ENCODE results near the gene SMIM26.
A peak's percentile ranks its signal among the peaks of the same experiment; 100 is the strongest.
"Not testable (repeated sequence)": the region's sequence is repeated elsewhere in the genome, so short reads cannot be mapped to it uniquely, and the experiment has no call there.

The SMIM26 gene, protein sequence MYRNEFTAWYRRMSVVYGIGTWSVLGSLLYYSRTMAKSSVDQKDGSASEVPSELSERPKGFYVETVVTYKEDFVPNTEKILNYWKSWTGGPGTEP

DNA sequence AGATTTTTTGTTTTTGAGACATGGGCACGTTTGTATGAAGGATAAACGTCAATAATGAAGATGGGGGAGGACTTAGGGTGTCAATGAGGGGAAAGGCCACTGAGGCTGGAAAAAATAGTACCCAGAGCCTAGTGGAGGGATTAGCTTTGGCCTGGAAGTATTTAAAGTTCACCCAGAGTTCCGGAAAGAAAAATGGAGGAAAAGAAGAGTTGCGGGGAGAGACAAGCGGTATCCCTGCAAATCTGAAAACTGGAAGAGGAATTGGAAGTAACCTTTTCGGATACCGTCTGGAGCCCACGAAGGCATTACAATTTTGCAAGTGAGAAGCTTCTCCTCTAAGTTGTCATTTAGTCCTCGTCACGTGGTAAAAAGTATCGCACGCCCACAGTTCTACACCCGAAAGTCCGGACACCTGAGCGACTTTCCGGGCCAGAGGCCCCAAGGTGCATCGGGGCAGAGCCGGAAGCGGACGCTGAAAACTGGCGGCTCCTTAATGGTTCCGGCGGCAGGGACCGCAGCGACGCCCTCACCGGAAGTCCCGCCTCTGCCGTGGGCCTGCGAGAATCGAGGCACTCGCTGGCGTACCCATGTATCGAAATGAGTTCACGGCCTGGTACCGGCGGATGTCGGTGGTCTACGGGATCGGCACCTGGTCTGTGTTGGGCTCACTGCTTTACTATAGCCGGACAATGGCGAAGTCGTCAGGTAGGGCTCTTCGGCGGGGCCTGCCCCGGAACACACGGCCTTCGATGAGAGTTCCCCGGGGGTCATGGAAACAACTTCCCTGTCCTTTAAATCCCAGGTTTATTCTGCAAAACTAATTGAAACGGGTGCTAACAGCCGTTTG lies at the start of gene SMIM26:
SMIM26 (plus strand) TSS at position 541 of the 847 bp plus-strand sequence; CDS start at position 588, 47 bp downstream.
- peaks cover 24% of the 10 kb centered on the region for H3K4me1 Mint-ChIP-seq
- CTCF ChIA-PET = no interaction called here
- no peaks in the 10 kb centered on the region for H3K9me3 Mint-ChIP-seq
- peak; percentile 96 for DNase-seq
- H3K36me3 Mint-ChIP-seq = peaks cover 36% of the 10 kb centered on the region
- peak within 1 kb of the TSS; percentile 83 for H3K4me3 Mint-ChIP-seq
- no peaks in the 10 kb centered on the region for H3K27me3 Mint-ChIP-seq
- peak within 1 kb of the TSS; percentile 90 for H3K27ac Mint-ChIP-seq

DNA sequence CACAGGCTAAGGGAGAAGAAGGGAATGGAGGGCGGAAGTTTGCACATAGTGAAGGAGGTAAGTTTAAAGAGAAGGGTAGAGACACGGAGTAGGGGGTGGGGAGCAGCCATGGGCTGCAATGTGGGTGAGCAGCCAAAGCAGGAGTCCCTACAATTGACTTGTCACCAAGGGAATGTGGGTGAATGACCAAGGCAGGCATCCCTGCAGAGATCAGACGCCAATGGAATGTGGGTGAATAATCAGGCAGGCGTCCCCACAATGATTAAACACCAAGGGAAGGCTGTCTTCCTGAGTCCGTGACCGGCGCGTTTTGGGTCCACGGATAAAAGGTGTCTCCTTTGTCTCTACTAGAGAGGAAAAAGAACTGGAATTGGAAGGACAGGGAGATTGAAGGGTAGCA lies 45.2 kb upstream of the SMIM26 start:
- H3K4me3 Mint-ChIP-seq, H3K27ac Mint-ChIP-seq, CTCF ChIA-PET, H3K27me3 Mint-ChIP-seq, DNase-seq, H3K4me1 Mint-ChIP-seq, H3K9me3 Mint-ChIP-seq: not testable (repeated sequence)
- peaks cover 20% of the 10 kb centered on the region for H3K36me3 Mint-ChIP-seq

DNA sequence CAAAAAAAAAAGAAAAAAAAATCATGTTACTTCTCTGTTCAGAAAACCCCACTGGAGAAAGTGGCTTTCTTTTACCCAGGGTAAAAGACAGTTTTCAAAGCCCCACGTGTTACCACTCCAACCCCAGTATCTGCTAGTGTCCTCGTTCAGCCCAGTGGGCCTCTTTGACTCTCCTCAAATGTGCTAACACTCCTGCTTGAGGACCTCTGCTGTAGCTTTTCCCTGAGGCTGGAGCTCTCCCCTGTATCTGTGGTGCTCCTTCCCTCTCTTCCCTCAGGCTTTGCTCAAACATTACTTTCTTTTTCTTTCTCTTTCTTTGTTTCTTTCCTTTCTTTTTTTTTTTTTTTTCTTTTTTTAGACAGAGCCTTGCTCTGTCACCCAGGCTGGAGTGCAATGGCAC lies 44.2 kb upstream of the SMIM26 start:
- no peaks in the 10 kb centered on the region for H3K4me1 Mint-ChIP-seq
- H3K36me3 Mint-ChIP-seq = peaks cover 24% of the 10 kb centered on the region
- H3K4me3 Mint-ChIP-seq = no peak overlapping the region
- DNase-seq = no peak
- no peaks in the 10 kb centered on the region for H3K27me3 Mint-ChIP-seq
- H3K9me3 Mint-ChIP-seq = no peaks in the 10 kb centered on the region
- CTCF ChIA-PET = no interaction called here
- no peak overlapping the region for H3K27ac Mint-ChIP-seq

DNA sequence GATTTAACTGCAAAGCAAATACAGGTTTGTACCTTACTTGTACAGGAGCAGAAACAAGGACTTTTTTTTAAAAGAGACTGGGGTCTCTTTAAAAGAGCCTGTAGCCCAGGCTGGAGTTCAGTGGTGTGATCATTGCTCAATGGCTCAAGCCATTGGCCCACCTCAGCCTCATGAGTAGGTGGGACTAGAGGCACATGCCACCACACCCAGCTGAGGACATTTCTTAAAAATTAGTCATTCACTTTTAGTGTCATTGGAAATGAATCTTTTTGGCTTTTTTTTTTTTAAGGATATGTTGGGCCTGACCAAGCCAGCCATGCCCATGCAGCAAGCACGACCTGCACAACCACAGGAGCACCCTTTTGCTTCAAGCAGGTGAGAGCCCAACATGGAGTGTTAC lies 42.6 kb upstream of the SMIM26 start:
- DNase-seq = no peak
- Mint-ChIP-seq H3K9me3 (no peaks in the 10 kb centered on the region), H3K27me3 (no peaks in the 10 kb centered on the region), H3K4me1 (no peaks in the 10 kb centered on the region), H3K4me3 (no peak overlapping the region), H3K27ac (no peak overlapping the region), H3K36me3 (peaks cover 37% of the 10 kb centered on the region)
- CTCF ChIA-PET = interaction anchor here (1.0 kb wide), 1 partner anchor 10 kb away, joined by 3 read pairs; no protein-coding TSS in a partner anchor

DNA sequence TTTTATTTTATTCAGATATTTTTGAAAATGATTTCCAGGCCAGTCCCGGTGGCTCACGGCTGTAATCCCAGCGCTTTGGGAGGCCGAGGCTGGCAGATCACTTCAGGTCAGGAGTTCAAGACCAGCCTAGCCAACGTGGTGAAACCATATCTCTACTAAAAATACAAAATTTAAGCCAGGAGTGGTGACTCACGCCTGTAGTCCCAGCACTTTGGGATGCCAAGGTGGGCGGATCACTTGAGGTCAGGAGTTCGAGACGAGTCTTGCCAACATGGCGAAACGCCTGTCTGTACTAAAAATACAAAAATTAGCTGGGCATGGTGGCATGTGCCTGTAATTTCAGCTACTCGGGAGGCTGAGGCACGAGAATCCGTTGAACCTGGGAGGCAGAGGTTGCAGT lies 40.5 kb upstream of the SMIM26 start:
- H3K9me3 Mint-ChIP-seq, H3K4me3 Mint-ChIP-seq, H3K27me3 Mint-ChIP-seq, H3K27ac Mint-ChIP-seq, H3K4me1 Mint-ChIP-seq, CTCF ChIA-PET, DNase-seq: not testable (repeated sequence)
- H3K36me3 Mint-ChIP-seq = peaks cover 52% of the 10 kb centered on the region

DNA sequence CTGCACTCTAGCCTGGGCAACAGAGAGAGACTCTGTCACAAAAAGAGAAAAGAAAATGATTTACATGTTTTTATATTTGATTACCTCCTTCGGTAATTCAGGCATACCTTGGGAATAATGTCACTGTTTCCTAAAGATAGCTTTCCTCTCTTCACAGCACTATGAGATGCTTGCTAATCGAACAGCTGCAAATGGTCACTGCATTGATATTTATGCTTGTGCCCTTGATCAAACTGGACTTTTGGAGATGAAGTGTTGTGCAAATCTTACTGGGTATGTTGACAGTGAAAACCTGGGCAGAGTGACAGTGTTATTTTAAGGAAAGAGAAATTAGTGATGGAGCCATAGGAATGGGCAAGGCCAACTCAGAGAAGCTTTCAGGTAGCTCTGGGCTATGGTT lies 39.9 kb upstream of the SMIM26 start:
- no peaks in the 10 kb centered on the region for H3K9me3 Mint-ChIP-seq
- no peaks in the 10 kb centered on the region for H3K4me1 Mint-ChIP-seq
- no peak for DNase-seq
- no peaks in the 10 kb centered on the region for H3K27me3 Mint-ChIP-seq
- CTCF ChIA-PET = no interaction called here
- H3K27ac Mint-ChIP-seq = no peak overlapping the region
- H3K36me3 Mint-ChIP-seq = peaks cover 58% of the 10 kb centered on the region
- H3K4me3 Mint-ChIP-seq = no peak overlapping the region

DNA sequence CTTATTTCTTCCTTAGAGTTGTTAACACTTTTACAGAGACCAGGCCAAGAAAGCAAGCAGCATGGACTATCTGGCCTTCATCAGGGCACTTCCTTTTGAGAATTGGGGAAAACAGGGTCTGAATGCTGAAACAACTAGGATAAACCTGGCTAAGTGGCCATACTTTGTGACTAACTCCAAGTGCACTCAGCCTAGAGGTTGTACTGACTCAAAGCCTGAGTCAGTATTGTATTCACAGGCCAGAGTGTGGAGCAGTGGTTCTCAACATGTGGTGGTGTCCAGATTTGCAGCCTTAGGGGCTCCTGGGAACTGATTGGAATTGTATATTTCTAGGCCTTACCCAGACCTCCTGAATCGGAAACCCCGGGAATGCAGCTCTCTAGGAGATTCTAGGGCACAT lies 39.4 kb upstream of the SMIM26 start:
- Mint-ChIP-seq H3K27me3 (no peaks in the 10 kb centered on the region), H3K27ac (no peak overlapping the region), H3K9me3 (no peaks in the 10 kb centered on the region), H3K4me3 (no peak overlapping the region), H3K4me1 (no peaks in the 10 kb centered on the region), H3K36me3 (peaks cover 63% of the 10 kb centered on the region)
- no peak for DNase-seq
- CTCF ChIA-PET = no interaction called here

DNA sequence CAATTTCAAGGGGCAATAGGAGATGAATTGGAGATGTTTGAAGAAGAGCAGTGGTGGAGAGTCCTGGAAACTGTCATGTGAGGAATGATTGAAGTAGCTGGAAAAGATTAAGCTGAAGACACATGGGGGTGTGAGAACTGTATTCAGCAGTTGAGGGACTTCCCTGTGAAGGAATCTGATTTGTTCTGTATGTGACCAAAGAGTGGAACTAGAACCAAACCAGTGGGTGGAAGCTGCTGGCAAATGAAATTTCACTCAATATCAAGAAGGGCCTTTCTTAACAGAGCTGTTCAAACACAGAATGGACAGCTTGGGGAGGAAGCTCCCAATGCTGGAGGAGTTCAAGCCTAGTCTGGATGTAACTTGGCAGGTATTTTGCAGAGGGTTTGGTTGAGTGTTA lies 38.2 kb upstream of the SMIM26 start:
- no peak for DNase-seq
- Mint-ChIP-seq H3K27ac (no peak overlapping the region), H3K27me3 (no peaks in the 10 kb centered on the region), H3K36me3 (peaks cover 67% of the 10 kb centered on the region), H3K4me1 (no peaks in the 10 kb centered on the region), H3K4me3 (no peak overlapping the region), H3K9me3 (no peaks in the 10 kb centered on the region)
- CTCF ChIA-PET = no interaction called here

DNA sequence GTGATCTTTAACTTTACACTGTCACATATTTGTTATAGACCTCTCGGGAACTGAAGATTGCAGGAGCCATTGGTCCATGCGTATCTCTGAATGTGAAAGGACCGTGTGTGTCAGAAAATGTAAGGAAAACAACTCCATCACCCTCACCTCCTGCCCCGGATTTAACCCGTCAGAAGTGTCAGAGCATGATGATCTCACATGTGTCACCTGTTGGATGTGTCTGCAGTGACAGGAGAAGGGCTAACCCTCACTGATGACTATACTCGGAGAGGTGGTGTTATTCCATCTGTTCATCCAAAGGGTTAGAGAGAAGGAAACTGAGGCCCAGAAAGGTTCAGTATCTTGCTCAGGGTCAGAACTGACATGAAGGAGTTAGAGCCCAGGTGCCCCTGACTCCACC lies 34.6 kb upstream of the SMIM26 start:
- Mint-ChIP-seq H3K36me3 (peaks cover 74% of the 10 kb centered on the region), H3K4me1 (no peaks in the 10 kb centered on the region), H3K27me3 (no peaks in the 10 kb centered on the region), H3K9me3 (no peaks in the 10 kb centered on the region), H3K27ac (no peak overlapping the region), H3K4me3 (no peak overlapping the region)
- DNase-seq = no peak
- CTCF ChIA-PET = no interaction called here

DNA sequence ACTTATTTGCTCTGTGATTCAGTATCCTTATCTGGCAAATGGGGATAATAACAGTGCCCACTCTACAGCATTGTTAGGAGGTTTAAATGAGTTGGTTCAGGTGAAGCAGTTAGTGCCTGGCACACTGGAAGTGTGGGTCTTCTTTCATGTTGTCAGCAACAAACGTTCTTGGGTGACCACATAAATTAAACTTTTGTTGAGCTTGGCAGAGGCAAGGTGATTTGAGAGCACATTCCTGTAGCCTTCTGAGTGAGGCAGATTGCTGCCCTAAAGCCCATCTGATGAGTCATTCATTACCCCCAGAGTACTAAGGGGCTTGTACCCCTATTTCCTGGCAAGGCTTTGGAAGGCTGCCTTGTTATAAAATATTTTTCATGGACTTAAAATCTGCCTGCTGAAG lies 33.7 kb upstream of the SMIM26 start:
- Mint-ChIP-seq H3K4me3 (no peak overlapping the region), H3K36me3 (peaks cover 72% of the 10 kb centered on the region), H3K27ac (no peak overlapping the region), H3K9me3 (no peaks in the 10 kb centered on the region), H3K4me1 (no peaks in the 10 kb centered on the region), H3K27me3 (no peaks in the 10 kb centered on the region)
- no peak for DNase-seq
- CTCF ChIA-PET = no interaction called here

DNA sequence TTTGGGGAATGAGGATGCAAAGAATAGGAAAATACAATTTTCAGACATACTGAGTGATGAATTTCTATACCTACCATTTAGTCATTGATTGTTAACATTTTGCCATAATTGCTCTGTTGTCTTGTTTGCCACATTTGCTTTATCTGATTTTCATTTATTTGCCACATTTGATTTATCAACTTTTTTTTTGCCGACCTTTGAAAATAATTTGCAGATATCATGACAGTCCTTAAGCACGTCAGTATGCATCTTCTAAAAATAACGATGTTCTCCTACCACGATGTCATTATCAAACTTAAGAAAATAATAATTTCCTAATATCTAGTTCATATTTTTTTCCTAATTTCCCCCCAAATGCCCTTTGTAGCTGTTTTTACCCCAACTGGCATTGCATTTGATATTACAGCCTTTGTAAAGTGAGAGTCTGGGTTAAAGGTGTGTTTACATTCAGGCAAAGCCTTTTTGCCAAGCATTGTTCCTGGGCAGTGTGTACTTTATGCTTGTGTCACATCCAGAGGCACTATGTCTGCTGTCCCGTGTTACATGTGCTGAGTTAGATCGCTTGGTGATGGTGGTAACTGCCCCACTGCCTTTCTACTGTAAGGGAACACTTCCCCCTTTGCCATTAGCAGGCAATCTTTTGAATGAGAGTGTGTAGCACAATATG lies 33.1 kb upstream of the SMIM26 start:
- Mint-ChIP-seq H3K27ac (no peak overlapping the region), H3K27me3 (no peaks in the 10 kb centered on the region), H3K36me3 (peaks cover 67% of the 10 kb centered on the region), H3K4me1 (no peaks in the 10 kb centered on the region), H3K4me3 (no peak overlapping the region), H3K9me3 (no peaks in the 10 kb centered on the region)
- CTCF ChIA-PET = no interaction called here
- no peak for DNase-seq

DNA sequence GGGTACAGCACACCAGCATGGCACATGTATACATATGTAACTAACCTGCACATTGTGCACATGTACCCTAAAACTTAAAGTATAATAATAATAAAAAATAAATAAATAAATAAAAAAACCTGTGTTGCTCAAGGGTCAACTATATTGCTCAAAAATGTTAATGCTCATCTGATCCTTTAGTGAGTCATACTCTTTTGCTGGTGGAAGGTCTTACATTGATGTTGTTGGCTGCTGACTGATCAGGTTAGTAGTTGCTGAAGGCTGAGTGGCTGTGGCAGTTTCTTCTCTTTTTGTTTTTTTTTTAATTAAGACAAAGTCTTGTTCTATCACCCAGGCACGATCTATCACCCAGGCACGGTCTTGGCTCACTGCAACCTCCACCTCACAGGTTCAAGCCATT lies 29.6 kb upstream of the SMIM26 start:
- no peak for DNase-seq
- Mint-ChIP-seq H3K4me1 (no peaks in the 10 kb centered on the region), H3K27me3 (no peaks in the 10 kb centered on the region), H3K36me3 (peaks cover 55% of the 10 kb centered on the region), H3K27ac (no peak overlapping the region), H3K9me3 (no peaks in the 10 kb centered on the region), H3K4me3 (no peak overlapping the region)
- CTCF ChIA-PET = interaction anchor here (0.6 kb wide), 1 partner anchor 64 kb away, joined by 3 read pairs; no protein-coding TSS in a partner anchor

DNA sequence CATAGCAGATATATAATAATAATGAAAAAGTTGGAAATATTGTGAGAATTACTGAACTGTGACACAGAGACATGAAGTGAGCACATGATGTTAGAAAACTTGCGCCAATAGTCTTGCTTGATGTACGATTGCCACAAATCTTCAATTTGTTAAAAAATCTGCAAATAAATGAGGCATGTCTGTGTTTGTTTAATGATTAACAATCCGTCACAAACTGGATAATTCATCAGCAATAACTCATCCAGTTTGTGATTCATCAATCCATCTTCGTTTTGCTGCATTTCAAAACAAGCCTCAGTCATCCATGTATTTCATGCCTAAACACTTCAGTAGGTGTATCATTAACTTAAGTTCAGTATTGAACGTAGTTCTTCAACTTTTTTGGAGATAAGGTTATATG lies 25.5 kb upstream of the SMIM26 start:
- H3K36me3 Mint-ChIP-seq = peaks cover 53% of the 10 kb centered on the region
- no peak for DNase-seq

DNA sequence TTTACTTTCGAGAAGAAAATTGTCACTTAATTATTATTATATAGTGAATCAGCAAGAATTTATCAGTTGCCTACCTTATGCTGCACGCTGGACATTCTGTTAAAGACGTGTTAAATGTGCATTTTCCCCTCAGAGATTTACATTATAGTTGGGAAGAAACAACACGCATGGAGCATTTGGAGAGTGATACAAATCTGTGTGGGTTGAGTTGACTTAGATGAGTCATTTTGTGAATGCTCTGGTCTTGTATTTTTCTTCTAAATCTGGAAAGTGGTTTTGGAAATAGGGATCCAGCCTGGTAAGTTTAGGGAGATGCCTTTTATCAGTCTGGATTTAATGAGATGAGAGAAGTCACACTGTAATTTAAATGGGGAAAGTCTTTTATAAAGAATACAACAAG lies 24.0 kb upstream of the SMIM26 start:
- no peak overlapping the region for H3K4me3 Mint-ChIP-seq
- H3K27ac Mint-ChIP-seq = no peak overlapping the region
- H3K36me3 Mint-ChIP-seq = peaks cover 46% of the 10 kb centered on the region
- no peak for DNase-seq
- H3K9me3 Mint-ChIP-seq = no peaks in the 10 kb centered on the region
- H3K4me1 Mint-ChIP-seq = no peaks in the 10 kb centered on the region
- no peaks in the 10 kb centered on the region for H3K27me3 Mint-ChIP-seq
- CTCF ChIA-PET = no interaction called here

More for the DNA sequence above, 25.5 kb upstream of the SMIM26 start:
- Mint-ChIP-seq H3K27me3 (no peaks in the 10 kb centered on the region), H3K4me1 (no peaks in the 10 kb centered on the region), H3K27ac (no peak overlapping the region), H3K4me3 (no peak overlapping the region), H3K9me3 (no peaks in the 10 kb centered on the region)
- CTCF ChIA-PET = no interaction called here

DNA sequence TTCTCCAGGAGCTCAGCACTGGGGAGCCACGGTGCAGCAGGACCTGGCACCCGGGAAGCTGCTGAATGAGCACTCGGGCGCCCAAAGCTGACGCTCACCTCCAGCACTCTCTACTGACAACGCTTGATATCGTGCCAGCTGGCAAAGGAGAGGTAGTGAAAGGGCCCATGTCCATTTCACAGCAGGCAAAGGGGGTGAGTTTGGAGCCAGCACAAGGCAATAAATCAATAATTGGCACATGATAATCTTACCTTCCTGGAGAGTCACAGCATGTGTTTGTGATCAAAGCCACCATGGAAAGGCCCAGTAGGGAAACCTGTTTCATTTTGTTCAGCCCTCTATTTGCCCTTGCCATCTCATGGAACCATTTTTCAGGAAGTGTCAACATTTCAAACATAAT lies 23.3 kb upstream of the SMIM26 start:
- CTCF ChIA-PET = no interaction called here
- Mint-ChIP-seq H3K36me3 (peaks cover 51% of the 10 kb centered on the region), H3K4me1 (no peaks in the 10 kb centered on the region), H3K27me3 (no peaks in the 10 kb centered on the region), H3K27ac (no peak overlapping the region), H3K4me3 (no peak overlapping the region), H3K9me3 (no peaks in the 10 kb centered on the region)
- no peak for DNase-seq

Data from activated naive CD4-positive, alpha-beta T cell treated with anti-CD3 and anti-CD28 coated beads, Interleukin-2, amount 10 ng/mL, durations not matched to agents 7 days and 5 days (primary cell).